Neutrophil (primary cell): ENCODE data around the gene EBPL.
A peak's percentile ranks its signal among the peaks of the same experiment; 100 is the strongest.

Source experiments
- H3K27ac ChIP-seq: fragments of 200-600 bp; sonication (generic); 2 replicates; pipeline ENCODE4 v1.5.1; 2016; ENCODE audit warnings: mild to moderate bottlenecking, moderate library complexity
- H3K27me3 ChIP-seq: fragments of 200-600 bp; sonication (generic); 2 replicates; pipeline ENCODE4 v1.6.0; 2016; ENCODE audit warnings: mild to moderate bottlenecking
- H3K36me3 ChIP-seq: fragments of 200-600 bp; sonication (generic); 2 replicates; pipeline ENCODE4 v1.5.1; 2017
- H3K4me1 ChIP-seq, 2 experiments: fragments of 200-600 bp in 1 of 2; sonication (generic) in 1 of 2; 1 replicate in 1 of 2; 2 replicates in 1 of 2; pipeline versions ENCODE4 v1.5.1 to v1.6.1; 2013 to 2016; ENCODE audit warnings: low read depth in 1 of 2, low read length in 1 of 2, mild to moderate bottlenecking in 1 of 2, moderate library complexity in 1 of 2; ENCODE audit not compliant: control insufficient read depth in 1 of 2, insufficient read depth in 1 of 2
- H3K4me3 ChIP-seq, 2 experiments: fragments of 200-600 bp in 1 of 2; sonication (generic) in 1 of 2; 1 replicate in 1 of 2; 2 replicates in 1 of 2; pipeline ENCODE4 v1.5.1; 2013 to 2016; ENCODE audit warnings: low read depth in 1 of 2, low read length in 1 of 2, mild to moderate bottlenecking in 1 of 2, moderate library complexity in 1 of 2
- H3K9me3 ChIP-seq: fragments of 200-600 bp; sonication (generic); 2 replicates; pipeline ENCODE4 v1.5.1; 2016
- CTCF ChIP-seq: fragments of 200-600 bp; sonication (generic); IDR thresholded peaks from 2 replicates; pipeline ENCODE4 v1.5.1; 2016; ENCODE audit warnings: antibody characterized with exemption

EBPL gene

GRCh38 chr13:49694446-49694845 lies 3.2 kb upstream of the EBPL start:
- no peak for TF ChIP-seq CTCF
- Histone ChIP-seq H3K9me3 (no peaks in the 10 kb centered on the region), H3K4me3 (no peak overlapping the region), H3K36me3 (no peaks in the 10 kb centered on the region), H3K27ac (no peak overlapping the region), H3K27me3 (no peaks in the 10 kb centered on the region), H3K4me1 (peaks cover 16 to 18% of the 10 kb centered on the region in 2 experiments)

DNA sequence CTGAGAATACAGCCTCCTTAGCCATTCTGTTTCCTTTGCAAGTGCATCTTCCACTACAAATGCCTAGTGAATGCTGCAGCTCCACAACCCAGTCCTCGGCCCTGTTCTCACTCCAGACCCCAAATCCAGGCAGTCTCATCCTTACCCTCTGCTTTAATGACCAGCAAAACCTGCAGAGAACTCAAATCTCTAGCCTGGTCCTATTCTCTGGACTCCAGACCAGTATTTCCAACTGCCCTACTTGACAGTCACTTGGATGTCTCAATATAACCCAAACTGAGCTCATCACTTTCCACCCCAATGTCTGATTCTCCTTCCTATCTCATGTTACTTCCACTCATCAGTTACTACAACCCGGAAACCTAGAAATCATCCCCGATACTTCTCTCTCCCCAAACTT lies 2.6 kb upstream of the EBPL start:
- Histone ChIP-seq H3K4me1 (peaks cover 16 to 18% of the 10 kb centered on the region in 2 experiments), H3K27me3 (no peaks in the 10 kb centered on the region), H3K36me3 (no peaks in the 10 kb centered on the region), H3K4me3 (no peak overlapping the region), H3K9me3 (no peaks in the 10 kb centered on the region), H3K27ac (no peak overlapping the region)
- no peak for TF ChIP-seq CTCF

DNA sequence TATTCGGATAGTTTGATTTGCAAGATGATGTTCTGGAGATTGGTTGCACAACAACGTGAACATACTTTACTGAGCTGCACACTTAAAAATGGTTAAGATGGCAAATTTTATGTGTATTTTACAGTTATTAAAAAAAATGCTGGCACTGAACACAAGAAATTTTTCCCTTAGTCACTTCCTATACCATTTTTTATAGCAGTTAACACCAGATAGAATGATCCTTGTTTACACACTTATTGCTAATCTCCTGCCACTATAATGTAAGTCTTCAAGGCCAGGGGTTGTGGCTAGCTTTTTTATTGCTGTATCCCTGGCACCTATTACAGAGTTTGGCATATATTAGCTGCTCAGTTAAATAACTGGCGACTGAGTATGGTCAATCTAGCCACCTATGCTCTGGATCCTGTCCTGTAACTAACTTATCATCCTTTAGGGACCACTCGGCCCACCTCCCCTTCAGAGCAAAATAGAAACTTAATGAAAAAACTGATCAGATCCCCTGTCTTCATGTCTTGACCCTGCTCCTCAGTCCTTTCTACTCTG lies 2.0 kb upstream of the EBPL start:
- Histone ChIP-seq H3K36me3 (no peaks in the 10 kb centered on the region), H3K27ac (no peak overlapping the region), H3K27me3 (no peaks in the 10 kb centered on the region), H3K4me3 (no peak overlapping the region), H3K4me1 (peaks cover 16 to 18% of the 10 kb centered on the region in 2 experiments), H3K9me3 (no peaks in the 10 kb centered on the region)
- TF ChIP-seq CTCF = no peak

GRCh38 chr13:49690133-49690994 lies 922 bp downstream of the EBPL start:
- no peaks in the 10 kb centered on the region for H3K9me3 ChIP-seq
- no peaks in the 10 kb centered on the region for H3K36me3 ChIP-seq
- TF ChIP-seq CTCF = no peak
- H3K27me3 ChIP-seq = no peaks in the 10 kb centered on the region
- H3K4me1 ChIP-seq = peaks cover 16 to 18% of the 10 kb centered on the region in 2 experiments
- H3K27ac ChIP-seq = peak overlapping the region; percentile 59
- H3K4me3 ChIP-seq = peak overlapping the region; percentile 88 to 91

DNA sequence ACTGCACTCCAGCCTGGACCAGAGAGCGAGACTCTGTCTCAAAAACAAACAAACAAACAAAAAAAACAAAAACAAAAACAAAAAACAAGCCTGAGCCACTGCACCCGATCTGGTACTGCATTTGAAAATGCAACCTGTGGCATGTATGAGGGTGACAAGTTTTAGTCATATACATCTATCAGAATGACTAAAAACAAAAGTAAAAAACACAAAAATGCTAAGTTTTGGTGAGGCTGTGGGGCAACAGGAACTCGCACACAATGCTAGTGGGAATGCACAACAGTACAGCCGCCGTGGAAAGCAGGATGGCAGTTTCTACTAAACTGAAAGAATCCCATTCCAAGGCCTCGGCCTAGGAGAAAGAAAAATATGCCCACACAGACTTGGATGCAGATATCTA lies 7.8 kb downstream of the EBPL start:
- TF ChIP-seq CTCF = no peak
- no peaks in the 10 kb centered on the region for H3K9me3 ChIP-seq
- no peak overlapping the region for H3K4me3 ChIP-seq
- H3K27ac ChIP-seq = no peak overlapping the region
- no peaks in the 10 kb centered on the region for H3K27me3 ChIP-seq
- H3K4me1 ChIP-seq = no peaks in the 10 kb centered on the region
- no peaks in the 10 kb centered on the region for H3K36me3 ChIP-seq
